ENCODE measurements around the gene TMEM171. TPM values are rescaled to one million over a fixed set of nuclear protein-coding genes. Genes with fewer than 3 reads are reported as not detected.

Gene TMEM171
- total and polyA plus RNA-seq, 2 of the 8 experiments (the other 6 are each of a cell fraction or from before 2014, with no cell fraction given): 1.0 to 2.2 TPM

- no peak for TF ChIP-seq KDM1A (IDR thresholded peaks at IDR 0.05; ENCODE audit: borderline replicate concordance, low read length)
- TF ChIP-seq EGR1 (IDR thresholded peaks at IDR 0.05; ENCODE audit: borderline replicate concordance, low read depth, low read length): no peak
- no peak for TF ChIP-seq CEBPB (IDR thresholded peaks at IDR 0.05; ENCODE audit: low read depth, low read length)
- TF ChIP-seq FOSL1 (IDR thresholded peaks at IDR 0.05; ENCODE audit: insufficient read depth, low read depth, low read length): no peak
- TF ChIP-seq RNF2 (IDR thresholded peaks at IDR 0.05; ENCODE audit: borderline replicate concordance, low read depth, low read length, missing control alignments, poor library complexity, severe bottlenecking): no peak
- TF ChIP-seq SRF (IDR thresholded peaks at IDR 0.05; ENCODE audit: low read depth, low read length): no peak
- TF ChIP-seq SIX5 (IDR thresholded peaks at IDR 0.05; ENCODE audit: low read depth, low read length): no peak
- TF ChIP-seq JUN (IDR thresholded peaks at IDR 0.05; ENCODE audit: low read depth, low read length): no peak
These were observed 6.6 kb downstream of the TMEM171 start (continued) for GRCh38 chr5:73126957-73127356.
